HT1080 (cell line): ENCODE results near the gene TNKS1BP1. TPM values are rescaled to one million over a fixed set of nuclear protein-coding genes. Genes with fewer than 3 reads are reported as not detected.
"Not testable (repeated sequence)": the region's sequence is repeated elsewhere in the genome, so short reads cannot be mapped to it uniquely, and the experiment has no call there.

ENCODE experiments used
- DNase-seq: peaks from one replicate; pipeline ENCODE4 v3.0.0-alpha.2; 2015; ENCODE audit warnings: low read depth
- polyA plus RNA-seq, 2 experiments: library from polyadenylated mRNA; depleted of rRNA; stranded (reverse); fragments of >200 nt; gene quantifications; 2 replicates each; pipeline ENCODE4 v1.2.3, GENCODE V29; 2015
- total RNA-seq: library from RNA; depleted of rRNA; stranded (reverse); fragments of >200 nt; shearing (Covaris generic); gene quantifications from 2 replicates; pipeline ENCODE4 v1.2.3, GENCODE V29; 2014; rRNA removed

The TNKS1BP1 gene
- total RNA-seq, result 39.8 and 57.0 TPM in 2 replicates
- polyA plus RNA-seq (2015; cell fraction: cytosol; rRNA removed), result 23.9 and 28.5 TPM in 2 replicates
- polyA plus RNA-seq (2015; cell fraction: nucleus; rRNA removed), result 190 and 205 TPM in 2 replicates

GRCh38 chr11:57324886-57325734 is at the start of gene TNKS1BP1:
TSS of gene TNKS1BP1 (minus strand) at chr11:57324952. CDS start at chr11:57321885, 3,067 bp downstream.
- DNase-seq, result peak; percentile 94

GRCh38 chr11:57373146-57373545 is 48.4 kb upstream of the TNKS1BP1 start:
- no peak for DNase-seq

GRCh38 chr11:57370941-57371340 is 46.2 kb upstream of the TNKS1BP1 start:
- no peak for DNase-seq

- DNase-seq, result peak; percentile 49
These were observed 45.5 kb upstream of the TNKS1BP1 start for GRCh38 chr11:57370251-57370650.

- DNase-seq, result no peak
These were observed 44.1 kb upstream of the TNKS1BP1 start for GRCh38 chr11:57368845-57369232.

GRCh38 chr11:57368106-57368844 is 43.5 kb upstream of the TNKS1BP1 start:
- peak; percentile 38 for DNase-seq

- DNase-seq, result no peak
These were observed 40.3 kb upstream of the TNKS1BP1 start for GRCh38 chr11:57364851-57365660.

GRCh38 chr11:57363131-57364080 is 38.7 kb upstream of the TNKS1BP1 start:
- no peak for DNase-seq

- no peak for DNase-seq
These were observed 37.2 kb upstream of the TNKS1BP1 start for GRCh38 chr11:57361926-57362325.

- DNase-seq, result not testable (repeated sequence)
These were observed 36.7 kb upstream of the TNKS1BP1 start for GRCh38 chr11:57361420-57361819.

- no peak for DNase-seq
These were observed 36.2 kb upstream of the TNKS1BP1 start for GRCh38 chr11:57360991-57361390.

GRCh38 chr11:57359896-57360690 is 35.3 kb upstream of the TNKS1BP1 start:
- DNase-seq, result no peak

GRCh38 chr11:57359396-57359795 is 34.6 kb upstream of the TNKS1BP1 start:
- no peak for DNase-seq

- DNase-seq, result no peak
These were observed 34.2 kb upstream of the TNKS1BP1 start for GRCh38 chr11:57358991-57359390.

GRCh38 chr11:57358543-57358961 is 33.8 kb upstream of the TNKS1BP1 start:
- DNase-seq, result no peak

- no peak for DNase-seq
These were observed 33.1 kb upstream of the TNKS1BP1 start for GRCh38 chr11:57357856-57358255.

GRCh38 chr11:57357310-57357709 is 32.6 kb upstream of the TNKS1BP1 start:
- no peak for DNase-seq

- DNase-seq, result no peak
These were observed 31.5 kb upstream of the TNKS1BP1 start for GRCh38 chr11:57356268-57356667.

- no peak for DNase-seq
These were observed 29.9 kb upstream of the TNKS1BP1 start for GRCh38 chr11:57354699-57355098.
